SK-N-SH (cell line): ENCODE data around the gene ATP1A1. TPM values are rescaled to one million over a fixed set of nuclear protein-coding genes. Genes with fewer than 3 reads are reported as not detected.
A peak's percentile ranks its signal among the peaks of the same experiment; 100 is the strongest.

Source experiments
- CTCF ChIA-PET: fragments of 300-600, 350-600 bp; formaldehyde crosslinking; extraction: SDS; loops from one replicate; lab custom pipeline; 2021; lab: Yijun Ruan, JAX
- POLR2A ChIA-PET: fragments of 350-600 bp; sonication (Branson Sonifier 250); formaldehyde crosslinking; extraction: SDS; loops from one replicate; lab custom pipeline; 2020; ENCODE audit warnings: antibody characterized with exemption, inconsistent platforms; lab: Yijun Ruan, JAX
- DNase-seq: peaks from one replicate; pipeline ENCODE4 v3.0.0; 2012
- H2AFZ ChIP-seq: fragments of 200-600 bp; sonication (generic); 2 replicates; pipeline ENCODE4 v1.8.1; 2016; ENCODE audit warnings: antibody characterized with exemption, mild to moderate bottlenecking, low read depth
- H3F3A ChIP-seq: fragments of 200-600 bp; sonication (generic); replicated peaks from 2 replicates; pipeline ENCODE3; 2016; ENCODE audit warnings: antibody characterized with exemption, mild to moderate bottlenecking; ENCODE audit not compliant: insufficient read depth
- H3K27ac ChIP-seq, 2 experiments: fragments of 200-500 bp in 1 of 2; fragments of 200-600 bp in 1 of 2; sonication (Bioruptor generic) in 1 of 2; sonication (generic), shearing (Covaris generic) in 1 of 2; 2 replicates each; pipeline versions ENCODE4 v1.5.1 to v1.6.1; 2014 to 2016; ENCODE audit warnings: low read depth in 2 of 2, inconsistent platforms in 1 of 2, low read length in 1 of 2, mild to moderate bottlenecking in 1 of 2, mixed read lengths in 1 of 2
- H3K27me3 ChIP-seq: fragments of 200-600 bp; sonication (generic), shearing (Covaris generic); 2 replicates; pipeline ENCODE4 v1.6.1; 2016; ENCODE audit warnings: mixed run types; ENCODE audit not compliant: insufficient read depth
- H3K36me3 ChIP-seq, 2 experiments: fragments of 200-500 bp in 1 of 2; fragments of 200-600 bp in 1 of 2; sonication (Bioruptor generic) in 1 of 2; sonication (generic) in 1 of 2; replicated peaks in 1 of 2; 2 replicates each; pipeline versions ENCODE3 to v1.5.1; 2014 to 2016; ENCODE audit warnings: low read length in 1 of 2, mild to moderate bottlenecking in 1 of 2; ENCODE audit not compliant: insufficient read depth in 2 of 2, control insufficient read depth in 1 of 2
- H3K4me1 ChIP-seq, 2 experiments: fragments of 200-500 bp in 1 of 2; fragments of 200-600 bp in 1 of 2; sonication (Bioruptor generic) in 1 of 2; sonication (generic), shearing (Covaris generic) in 1 of 2; 2 replicates each; pipeline versions ENCODE4 v1.5.1 to v1.6.1; 2014 to 2016; ENCODE audit warnings: low read depth in 1 of 2, low read length in 1 of 2, mixed run types in 1 of 2; ENCODE audit not compliant: insufficient read depth in 2 of 2, control insufficient read depth in 1 of 2
- H3K4me2 ChIP-seq: fragments of 200-600 bp; sonication (generic), shearing (Covaris generic); 2 replicates; pipeline ENCODE4 v1.6.1; 2017; ENCODE audit warnings: mixed run types
- H3K4me3 ChIP-seq, 2 experiments: fragments of 200-500 bp in 1 of 2; fragments of 200-600 bp in 1 of 2; sonication (Bioruptor generic) in 1 of 2; sonication (generic), shearing (Covaris generic) in 1 of 2; 2 replicates each; pipeline versions ENCODE4 v1.5.1 to v1.8.1; 2014 to 2016; ENCODE audit warnings: low read depth in 2 of 2, inconsistent platforms in 1 of 2, low read length in 1 of 2, mild to moderate bottlenecking in 1 of 2, mixed read lengths in 1 of 2, moderate library complexity in 1 of 2
- H3K79me2 ChIP-seq: fragments of 200-600 bp; sonication (generic); 2 replicates; pipeline ENCODE4 v1.8.1; 2017; ENCODE audit warnings: mild to moderate bottlenecking; ENCODE audit not compliant: insufficient read depth
- H3K9ac ChIP-seq: fragments of 200-600 bp; sonication (generic); 2 replicates; pipeline ENCODE4 v1.6.1; 2017; ENCODE audit warnings: mixed run types
- H3K9me2 ChIP-seq: fragments of 200-600 bp; sonication (generic); 2 replicates; pipeline ENCODE4 v1.6.1; 2017; ENCODE audit warnings: mixed run types
- H3K9me3 ChIP-seq: fragments of 200-600 bp; sonication (generic); 2 replicates; pipeline ENCODE4 v1.6.1; 2017; ENCODE audit warnings: mixed run types, mild to moderate bottlenecking, moderate library complexity
- H4K20me1 ChIP-seq: fragments of 200-600 bp; sonication (generic); 2 replicates; pipeline ENCODE4 v1.6.1; 2017; ENCODE audit warnings: mild to moderate bottlenecking, mixed run types; ENCODE audit not compliant: insufficient read depth
- FOSL2 ChIP-seq: IDR thresholded peaks from 2 replicates; pipeline ENCODE4 v1.4.0; 2012; ENCODE audit warnings: low read depth, mild to moderate bottlenecking, moderate library complexity, borderline replicate concordance
- IRF3 ChIP-seq: fragments of 150-350 bp; IDR thresholded peaks from 2 replicates; pipeline ENCODE4 v1.6.1; 2016; ENCODE audit warnings: mild to moderate bottlenecking, low read depth, low read length
- MAX ChIP-seq: IDR thresholded peaks from 2 replicates; pipeline ENCODE4 v1.4.0; 2012; ENCODE audit warnings: low read depth
- RCOR1 ChIP-seq: fragments of 150-350 bp; IDR thresholded peaks from 2 replicates; pipeline ENCODE4 v1.6.1; 2017; ENCODE audit warnings: antibody characterized with exemption, low read length
- REST ChIP-seq: IDR thresholded peaks from 2 replicates; pipeline ENCODE4 v1.6.1; 2012; ENCODE audit warnings: mild to moderate bottlenecking, low read depth, low read length, moderate library complexity
- SIN3A ChIP-seq: IDR thresholded peaks from 2 replicates; pipeline ENCODE4 v1.6.1; 2012; ENCODE audit warnings: low read depth, mild to moderate bottlenecking, low read length, moderate library complexity, borderline replicate concordance
- TCF12 ChIP-seq: IDR thresholded peaks from 2 replicates; pipeline ENCODE4 v1.4.0; 2012
- WGBS: methylation state at CpG from one replicate; pipeline ENCODE4 v1.1.6; 2017; ENCODE audit warnings: low lambda C conversion rate; 5-methylcytosine and 5-hydroxymethylcytosine counted together
- polyA plus RNA-seq, 3 experiments: library from polyadenylated mRNA; depleted of rRNA; stranded (reverse); fragments of >200 nt; gene quantifications; 2 replicates each; pipeline ENCODE4 v1.2.3, GENCODE V29; 2012

Gene ATP1A1
- polyA plus RNA-seq, 1 of the 3 experiments (the other 2 are of a cell fraction) = 233 TPM

GRCh38 chr1:116334868-116335635 is 38.0 kb upstream of the ATP1A1 start:
- WGBS = 62% methylated on average over 6 of the region's 9 CpGs
- Histone ChIP-seq H3F3A (no peaks in the 10 kb centered on the region), H3K4me3 (no peak overlapping the region), H3K9me3 (no peaks in the 10 kb centered on the region), H2AFZ (no peak overlapping the region), H3K9ac (no peak overlapping the region), H3K36me3 (no peaks in the 10 kb centered on the region), H3K79me2 (no peaks in the 10 kb centered on the region), H3K9me2 (no peaks in the 10 kb centered on the region), H3K27me3 (no peaks in the 10 kb centered on the region), H3K4me2 (no peak overlapping the region), H4K20me1 (no peaks in the 10 kb centered on the region), H3K27ac (no peak overlapping the region; a peak in 1 of 4 replicates), H3K4me1 (peaks cover 0 to 17% of the 10 kb centered on the region in 2 experiments; a peak in 1 of 4 replicates)
- ChIA-PET CTCF (interaction anchor here (1.2 to 2.2 kb wide), 3 partner anchors 10 to 196 kb away, joined by 3 to 7 read pairs (median 6); no protein-coding TSS in a partner anchor), POLR2A (no interaction called here)
- TF ChIP-seq RCOR1 = no peak
- peak; percentile 27 for DNase-seq

- 72% methylated on average over 11 of the region's 11 CpGs for WGBS
- H3K27me3 ChIP-seq = no peaks in the 10 kb centered on the region
- DNase-seq = no peak
- TF ChIP-seq MAX (no peak), SIN3A (no peak), TCF12 (no peak), REST (no peak), IRF3 (no peak), FOSL2 (no peak)
- TF ChIP-seq, all 33 proteins: peak for 0
- H3K36me3 ChIP-seq = no peaks in the 10 kb centered on the region
- no peaks in the 10 kb centered on the region for H3K9me2 ChIP-seq
- no peaks in the 10 kb centered on the region for H3F3A ChIP-seq
- ChIA-PET CTCF (interaction anchor here (0.6 to 2.2 kb wide), 5 partner anchors 13 to 401 kb away, joined by 3 to 7 read pairs (median 3); no protein-coding TSS in a partner anchor), POLR2A (no interaction called here)
- no peaks in the 10 kb centered on the region for H4K20me1 ChIP-seq
- no peak overlapping the region for H2AFZ ChIP-seq
- H3K79me2 ChIP-seq = no peaks in the 10 kb centered on the region
- H3K4me3 ChIP-seq = no peak overlapping the region
- no peak overlapping the region for H3K9ac ChIP-seq
- no peak overlapping the region; a peak in 1 of 4 replicates for H3K27ac ChIP-seq
- H3K9me3 ChIP-seq = no peaks in the 10 kb centered on the region
- no peak overlapping the region for H3K4me2 ChIP-seq
- peaks cover 0 to 17% of the 10 kb centered on the region in 2 experiments; a peak in 1 of 4 replicates for H3K4me1 ChIP-seq
These were observed 37.0 kb upstream of the ATP1A1 start for GRCh38 chr1:116335850-116336624.
